Calu3 (cell line): ENCODE data around the gene GAS2L1. TPM values are rescaled to one million over a fixed set of nuclear protein-coding genes. Genes with fewer than 3 reads are reported as not detected.

ENCODE experiments used
- BruUV-seq: library from RNA; stranded (reverse); fragments of 400-500 nt; replicated peaks from 2 replicates; lab custom pipeline; 2021; lab: Mats Ljungman, UMichigan
- CTCF ChIA-PET: fragments of 300-600 bp; sonication (Branson Sonifier 250); formaldehyde crosslinking; loops from one replicate; lab custom pipeline; 2022; ENCODE audit warnings: antibody characterized with exemption; lab: Charles Lee
- DNase-seq: peaks from one replicate; pipeline ENCODE4 v3.0.0; 2022
- H3K27ac Mint-ChIP-seq: one replicate; pipeline ENCODE4 v1.8.0; 2022; ENCODE audit warnings: mixed read lengths; ENCODE audit not compliant: unreplicated experiment
- H3K27me3 Mint-ChIP-seq: one replicate; pipeline ENCODE4 v1.8.0; 2022; ENCODE audit warnings: mixed read lengths; ENCODE audit not compliant: unreplicated experiment
- H3K36me3 Mint-ChIP-seq: one replicate; pipeline ENCODE4 v1.8.0; 2022; ENCODE audit warnings: mild to moderate bottlenecking, moderate library complexity, mixed read lengths; ENCODE audit not compliant: insufficient read depth, unreplicated experiment
- H3K4me1 Mint-ChIP-seq: one replicate; pipeline ENCODE4 v1.8.0; 2022; ENCODE audit warnings: mild to moderate bottlenecking, low read depth, mixed read lengths; ENCODE audit not compliant: unreplicated experiment
- H3K4me3 Mint-ChIP-seq: one replicate; pipeline ENCODE4 v1.8.0; 2022; ENCODE audit warnings: mild to moderate bottlenecking, low read depth, moderate library complexity, mixed read lengths; ENCODE audit not compliant: unreplicated experiment
- H3K9me3 Mint-ChIP-seq: one replicate; pipeline ENCODE4 v1.8.0; 2022; ENCODE audit warnings: low read depth, mixed read lengths; ENCODE audit not compliant: unreplicated experiment
- CTCF ChIP-seq: fragments of 200-600 bp; IDR thresholded peaks from one replicate; pipeline ENCODE4 v1.8.0; 2022; ENCODE audit warnings: antibody characterized with exemption; ENCODE audit not compliant: unreplicated experiment
- intact Hi-C: fragments of 100-400 bp; cut with micrococcal nuclease; formaldehyde crosslinking; loops from one replicate; pipeline ENCODE4 v1.10.0; 2022; ENCODE audit not compliant: unreplicated experiment
- total RNA-seq: library from RNA; stranded (reverse); gene quantifications from 2 replicates; pipeline ENCODE4 v1.2.3, GENCODE V29; 2022

Gene GAS2L1
- total RNA-seq, 1 experiment from 2014 or later, result 16.9 TPM

DNA sequence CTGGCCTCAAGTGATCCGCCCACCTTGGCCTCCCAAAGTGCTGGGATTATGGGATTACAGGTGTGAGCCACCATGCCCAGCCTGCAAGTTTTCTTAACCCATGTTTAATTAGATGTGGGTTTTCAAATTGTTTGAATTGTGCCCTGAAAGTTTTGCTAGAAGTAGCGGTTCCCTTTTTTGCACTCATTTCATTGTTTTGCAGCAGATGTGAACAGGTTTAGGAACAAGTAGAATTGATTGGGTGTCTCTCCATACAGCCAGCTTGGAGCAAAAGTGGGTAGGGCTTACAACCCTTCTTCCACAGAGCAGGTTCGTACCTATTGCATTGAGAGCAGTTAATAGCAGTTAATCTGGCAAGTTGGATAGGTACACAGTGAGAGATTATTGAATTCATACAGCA lies 22.3 kb upstream of the GAS2L1 start:
- DNase-seq, result no peak
- no TSS peak for BruUV-seq
- Mint-ChIP-seq H3K4me3 (no peak overlapping the region), H3K4me1 (peaks cover 1% of the 10 kb centered on the region), H3K9me3 (no peaks in the 10 kb centered on the region), H3K36me3 (peaks cover 99% of the 10 kb centered on the region), H3K27ac (no peak overlapping the region), H3K27me3 (no peaks in the 10 kb centered on the region)
- CTCF ChIA-PET, result interaction anchor here (0.7 kb wide), 1 partner anchor 37 kb away, joined by 4 read pairs; no protein-coding TSS in a partner anchor
- intact Hi-C loops, result no loop called here
- no peak for TF ChIP-seq CTCF

- Mint-ChIP-seq H3K27me3 (no peaks in the 10 kb centered on the region), H3K36me3 (peaks cover 90% of the 10 kb centered on the region), H3K9me3 (no peaks in the 10 kb centered on the region), H3K4me1 (no peaks in the 10 kb centered on the region), H3K4me3 (no peak overlapping the region), H3K27ac (no peak overlapping the region)
- intact Hi-C loops, result no loop called here
- CTCF ChIA-PET, result interaction anchor here (0.7 kb wide), 1 partner anchor 36 kb away, joined by 3 read pairs; no protein-coding TSS in a partner anchor
- DNase-seq, result no peak
- no peak for TF ChIP-seq CTCF
- BruUV-seq, result TSS peak; percentile 4
Observed at GRCh38 chr22:29288837-29289236, 17.6 kb upstream of the GAS2L1 start.

- H3K4me1 Mint-ChIP-seq, result no peaks in the 10 kb centered on the region
- H3K27ac Mint-ChIP-seq, result no peak overlapping the region
- CTCF ChIA-PET, result no interaction called here
- no peak for TF ChIP-seq CTCF
- H3K4me3 Mint-ChIP-seq, result no peak overlapping the region
- H3K27me3 Mint-ChIP-seq, result no peaks in the 10 kb centered on the region
- DNase-seq, result no peak
- H3K9me3 Mint-ChIP-seq, result no peaks in the 10 kb centered on the region
- peaks cover 90% of the 10 kb centered on the region for H3K36me3 Mint-ChIP-seq
- intact Hi-C loops, result no loop called here
- BruUV-seq, result no TSS peak
Observed at GRCh38 chr22:29290061-29290460, 16.4 kb upstream of the GAS2L1 start.

- intact Hi-C loops, result no loop called here
- no peaks in the 10 kb centered on the region for H3K4me1 Mint-ChIP-seq
- CTCF ChIA-PET, result no interaction called here
- TF ChIP-seq CTCF, result no peak
- no peaks in the 10 kb centered on the region for H3K9me3 Mint-ChIP-seq
- no peak for DNase-seq
- H3K4me3 Mint-ChIP-seq, result no peak overlapping the region
- H3K27me3 Mint-ChIP-seq, result no peaks in the 10 kb centered on the region
- H3K36me3 Mint-ChIP-seq, result peaks cover 89% of the 10 kb centered on the region
- no peak overlapping the region for H3K27ac Mint-ChIP-seq
- BruUV-seq, result no TSS peak
Observed at GRCh38 chr22:29291215-29291614, 15.2 kb upstream of the GAS2L1 start.
